Measurements from ENCODE around the gene FCHSD2.

FCHSD2 gene

GRCh38 chr11:73185680-73186293, 43.7 kb upstream of the FCHSD2 start:
- TF ChIP-seq TAF1 (IDR thresholded peaks at IDR 0.05; ENCODE audit: borderline replicate concordance, insufficient read depth, low read length) (no peak), FOXP2 (optimal IDR thresholded peaks at IDR 0.05; ENCODE audit: borderline replicate concordance, extremely low read depth, extremely low read length, insufficient read depth) (no peak), POLR2AphosphoS5 (IDR thresholded peaks at IDR 0.05; ENCODE audit: low read depth, low read length) (no peak), SIN3A (IDR thresholded peaks at IDR 0.05; ENCODE audit: borderline replicate concordance, insufficient read depth, low read length) (no peak)

DNA sequence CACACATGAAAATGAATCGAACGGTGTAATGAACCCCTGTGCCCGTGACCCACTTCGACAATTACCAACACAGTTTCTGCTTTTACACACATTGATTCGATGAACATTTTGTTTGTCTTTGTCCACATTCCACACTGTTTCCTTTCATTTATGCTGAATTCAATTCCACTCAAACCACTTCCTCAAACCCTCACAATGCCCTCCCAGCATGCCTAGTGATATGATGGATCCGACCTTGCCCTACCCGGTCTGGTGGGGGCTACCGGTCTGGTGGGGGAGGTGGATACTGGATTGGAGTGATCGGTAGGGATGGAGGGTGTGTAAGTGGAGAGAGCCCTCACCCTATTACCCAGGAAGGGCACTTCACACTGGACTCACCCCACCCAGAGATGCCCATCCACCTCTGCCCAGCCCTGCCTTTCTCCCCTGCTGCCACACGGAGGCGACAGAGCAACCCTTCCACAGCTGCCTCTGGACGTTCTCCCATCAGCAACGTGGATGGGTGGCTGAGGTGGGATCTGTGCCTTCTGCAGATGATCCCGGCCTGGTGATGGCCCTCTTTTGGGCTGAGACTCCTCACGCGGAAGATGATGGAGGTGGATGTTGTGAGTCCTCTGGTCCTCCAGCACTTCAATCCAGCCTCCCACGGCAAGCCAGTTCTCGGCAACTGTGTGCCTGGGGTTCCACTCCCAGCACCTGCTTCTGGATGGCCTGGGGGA, 43.0 kb upstream of the FCHSD2 start:
- no peak for TF ChIP-seq SIN3A (IDR thresholded peaks at IDR 0.05; ENCODE audit: borderline replicate concordance, insufficient read depth, low read length)
- no peak for TF ChIP-seq POLR2AphosphoS5 (IDR thresholded peaks at IDR 0.05; ENCODE audit: low read depth, low read length)
- no peak for TF ChIP-seq TAF1 (IDR thresholded peaks at IDR 0.05; ENCODE audit: borderline replicate concordance, insufficient read depth, low read length)
- TF ChIP-seq FOXP2 (optimal IDR thresholded peaks at IDR 0.05; ENCODE audit: borderline replicate concordance, extremely low read depth, extremely low read length, insufficient read depth), result no peak
- TF ChIP-seq, protein P1, sequence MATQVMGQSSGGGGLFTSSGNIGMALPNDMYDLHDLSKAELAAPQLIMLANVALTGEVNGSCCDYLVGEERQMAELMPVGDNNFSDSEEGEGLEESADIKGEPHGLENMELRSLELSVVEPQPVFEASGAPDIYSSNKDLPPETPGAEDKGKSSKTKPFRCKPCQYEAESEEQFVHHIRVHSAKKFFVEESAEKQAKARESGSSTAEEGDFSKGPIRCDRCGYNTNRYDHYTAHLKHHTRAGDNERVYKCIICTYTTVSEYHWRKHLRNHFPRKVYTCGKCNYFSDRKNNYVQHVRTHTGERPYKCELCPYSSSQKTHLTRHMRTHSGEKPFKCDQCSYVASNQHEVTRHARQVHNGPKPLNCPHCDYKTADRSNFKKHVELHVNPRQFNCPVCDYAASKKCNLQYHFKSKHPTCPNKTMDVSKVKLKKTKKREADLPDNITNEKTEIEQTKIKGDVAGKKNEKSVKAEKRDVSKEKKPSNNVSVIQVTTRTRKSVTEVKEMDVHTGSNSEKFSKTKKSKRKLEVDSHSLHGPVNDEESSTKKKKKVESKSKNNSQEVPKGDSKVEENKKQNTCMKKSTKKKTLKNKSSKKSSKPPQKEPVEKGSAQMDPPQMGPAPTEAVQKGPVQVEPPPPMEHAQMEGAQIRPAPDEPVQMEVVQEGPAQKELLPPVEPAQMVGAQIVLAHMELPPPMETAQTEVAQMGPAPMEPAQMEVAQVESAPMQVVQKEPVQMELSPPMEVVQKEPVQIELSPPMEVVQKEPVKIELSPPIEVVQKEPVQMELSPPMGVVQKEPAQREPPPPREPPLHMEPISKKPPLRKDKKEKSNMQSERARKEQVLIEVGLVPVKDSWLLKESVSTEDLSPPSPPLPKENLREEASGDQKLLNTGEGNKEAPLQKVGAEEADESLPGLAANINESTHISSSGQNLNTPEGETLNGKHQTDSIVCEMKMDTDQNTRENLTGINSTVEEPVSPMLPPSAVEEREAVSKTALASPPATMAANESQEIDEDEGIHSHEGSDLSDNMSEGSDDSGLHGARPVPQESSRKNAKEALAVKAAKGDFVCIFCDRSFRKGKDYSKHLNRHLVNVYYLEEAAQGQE (IDR thresholded peaks at IDR 0.05; ENCODE audit: insufficient read depth in 1 of 2, low read depth in 2 of 2, low read length in 2 of 2), result no peak

DNA sequence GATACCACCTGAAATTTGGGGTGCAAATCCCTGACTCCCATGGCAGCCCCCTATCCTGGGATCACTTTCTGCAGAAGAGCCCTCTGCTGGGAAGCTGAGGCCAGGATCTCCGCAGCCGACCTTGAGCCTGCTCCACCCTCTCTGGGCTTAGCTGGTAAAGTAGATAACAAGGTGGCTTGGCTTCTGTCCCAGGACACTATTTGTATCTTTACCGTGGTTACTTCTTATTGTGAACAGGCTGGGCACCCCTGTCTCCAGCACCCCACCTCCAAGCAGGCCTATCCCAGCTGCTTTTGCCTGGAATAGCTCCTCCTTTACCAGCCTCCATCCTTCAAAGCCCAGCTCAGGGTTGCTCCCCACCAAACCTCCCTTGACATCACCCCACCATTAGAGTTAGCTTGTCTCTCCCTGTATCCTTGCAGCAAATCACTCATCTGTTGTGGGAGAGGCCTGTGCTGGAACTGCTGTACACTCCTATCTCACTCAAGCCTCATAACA, 40.8 kb upstream of the FCHSD2 start:
- TF ChIP-seq, protein P1 (IDR thresholded peaks at IDR 0.05; ENCODE audit: insufficient read depth in 1 of 2, low read depth in 2 of 2, low read length in 2 of 2), result no peak

DNA sequence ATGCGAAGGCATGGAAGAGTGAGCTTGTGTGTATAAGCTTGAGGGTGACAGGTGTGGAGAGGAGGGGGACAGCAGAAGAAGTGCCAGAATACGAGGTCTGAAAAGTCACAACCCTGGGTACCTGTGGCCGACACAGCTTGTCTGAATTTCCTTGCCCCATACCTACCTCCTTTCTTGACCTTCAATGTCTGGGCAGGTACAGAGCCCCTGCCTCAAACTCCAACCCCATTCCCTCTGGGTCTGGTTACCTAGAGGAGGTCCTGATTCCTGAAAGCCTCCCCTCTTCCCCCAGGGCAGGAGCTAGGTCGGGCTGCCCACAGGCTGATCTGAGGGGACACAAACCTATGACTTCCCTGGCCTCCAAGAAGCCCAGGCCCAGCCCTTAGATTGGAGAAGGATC, 36.6 kb upstream of the FCHSD2 start:
- TF ChIP-seq POLR2AphosphoS5 (IDR thresholded peaks at IDR 0.05; ENCODE audit: low read depth, low read length) (no peak), FOXP2 (optimal IDR thresholded peaks at IDR 0.05; ENCODE audit: borderline replicate concordance, extremely low read depth, extremely low read length, insufficient read depth) (no peak), SIN3A (IDR thresholded peaks at IDR 0.05; ENCODE audit: borderline replicate concordance, insufficient read depth, low read length) (no peak), TAF1 (IDR thresholded peaks at IDR 0.05; ENCODE audit: borderline replicate concordance, insufficient read depth, low read length) (no peak)
- TF ChIP-seq, protein P1 (IDR thresholded peaks at IDR 0.05; ENCODE audit: insufficient read depth in 1 of 2, low read depth in 2 of 2, low read length in 2 of 2), result no peak

DNA sequence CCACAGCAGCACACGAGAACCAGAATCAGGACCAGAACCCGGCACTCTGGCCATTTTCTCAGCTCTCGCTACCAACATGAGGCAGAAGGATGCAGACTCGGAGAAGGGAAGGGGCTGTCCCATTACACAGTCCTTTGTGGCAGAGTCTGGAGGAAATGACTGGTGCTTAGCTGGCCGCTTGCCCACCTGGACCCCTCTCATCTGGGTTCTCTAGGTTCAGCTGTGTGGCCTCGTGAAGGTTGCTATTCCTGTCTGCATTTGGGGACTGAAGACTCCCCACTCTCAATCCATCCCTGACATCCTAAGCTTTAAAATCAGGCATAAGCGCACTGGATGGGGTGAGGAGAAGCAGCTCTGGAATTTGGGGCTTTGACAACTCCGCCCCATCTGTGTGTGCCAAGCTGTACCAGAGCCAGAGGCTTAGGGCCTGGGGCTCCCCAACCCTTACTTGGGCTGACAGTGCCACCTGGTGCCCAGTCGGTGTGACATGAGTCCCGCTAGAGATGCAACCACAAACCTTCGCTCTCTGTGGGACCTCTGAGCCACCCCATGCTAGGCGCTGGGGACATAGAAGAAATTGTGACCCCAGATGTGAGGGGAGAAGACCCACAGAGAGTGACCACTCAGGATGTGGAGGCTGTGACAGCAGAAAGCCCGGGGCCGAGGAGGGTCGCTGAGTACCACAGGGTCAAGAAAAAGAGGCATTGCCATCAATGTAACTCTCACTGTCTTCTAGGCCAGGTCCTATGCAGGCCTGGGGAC, 35.8 kb upstream of the FCHSD2 start:
- TF ChIP-seq SIN3A (IDR thresholded peaks at IDR 0.05; ENCODE audit: borderline replicate concordance, insufficient read depth, low read length), result no peak
- TF ChIP-seq FOXP2 (optimal IDR thresholded peaks at IDR 0.05; ENCODE audit: borderline replicate concordance, extremely low read depth, extremely low read length, insufficient read depth), result no peak
- no peak for TF ChIP-seq TAF1 (IDR thresholded peaks at IDR 0.05; ENCODE audit: borderline replicate concordance, insufficient read depth, low read length)

All from PFSK-1 (cell line).